SK-N-SH treated with all-trans-retinoic acid at 6 μM for 48 hours (cell line): ENCODE results near the gene ATL2.

Experiments used
- ATAC-seq: fragments of 200-7000 bp; cut with Tn5 transposase; 3 replicates; pipeline ENCODE4 v1.9.1; 2020; ENCODE audit warnings: mild to moderate bottlenecking, moderate library complexity
- ARNTL ChIP-seq: fragments of 450-650 bp; formaldehyde crosslinking; IDR thresholded peaks from 2 replicates; pipeline ENCODE4 v1.5.0; 2020; ENCODE audit warnings: low read depth, mild to moderate bottlenecking, moderate library complexity, borderline replicate concordance
- BACH2 ChIP-seq: fragments of 250-450 bp; sonication (Bioruptor Pico); IDR thresholded peaks from 2 replicates; pipeline ENCODE4 v1.9.0; 2021; ENCODE audit warnings: mild to moderate bottlenecking, borderline replicate concordance
- CSDC2 ChIP-seq: fragments of 250-450 bp; sonication (Bioruptor Pico); IDR thresholded peaks from 2 replicates; pipeline ENCODE4 v1.5.0; 2020; ENCODE audit warnings: mild to moderate bottlenecking, moderate library complexity
- GLIS3 ChIP-seq: fragments of 250-450 bp; sonication (Bioruptor Pico); IDR thresholded peaks from 2 replicates; pipeline ENCODE4 v1.5.0; 2020; ENCODE audit warnings: mild to moderate bottlenecking, moderate library complexity
- ISL1 ChIP-seq: fragments of 250-450 bp; sonication (Bioruptor Pico); IDR thresholded peaks from 2 replicates; pipeline ENCODE4 v2.1.2; 2022; ENCODE audit warnings: mild to moderate bottlenecking, moderate library complexity
- OSR1 ChIP-seq: fragments of 250-450 bp; sonication (Bioruptor Pico); IDR thresholded peaks from 2 replicates; pipeline ENCODE4 v1.8.0; 2022; ENCODE audit warnings: moderate library complexity, mild to moderate bottlenecking, inconsistent platforms
- PATZ1 ChIP-seq: fragments of 250-450 bp; sonication (Bioruptor Pico); IDR thresholded peaks from 2 replicates; pipeline ENCODE4 v1.8.0; 2020; ENCODE audit warnings: mild to moderate bottlenecking, moderate library complexity, borderline replicate concordance
- PPARA ChIP-seq: fragments of 250-450 bp; sonication (Bioruptor Pico); IDR thresholded peaks from 2 replicates; pipeline ENCODE4 v1.5.0; 2020; ENCODE audit warnings: mild to moderate bottlenecking, borderline replicate concordance
- RARB ChIP-seq: fragments of 250-450 bp; sonication (Bioruptor Pico); IDR thresholded peaks from 2 replicates; pipeline ENCODE4 v1.8.0; 2021; ENCODE audit warnings: mild to moderate bottlenecking, moderate library complexity
- SNAI2 ChIP-seq: fragments of 250-450 bp; sonication (Bioruptor Pico); IDR thresholded peaks from 2 replicates; pipeline ENCODE4 v1.5.0; 2020; ENCODE audit warnings: mild to moderate bottlenecking, moderate library complexity
- TCF4 ChIP-seq: fragments of 250-450 bp; sonication (Bioruptor Pico); IDR thresholded peaks from 2 replicates; pipeline ENCODE4 v1.8.0; 2021; ENCODE audit warnings: mild to moderate bottlenecking, moderate library complexity, borderline replicate concordance
- ZC3H10 ChIP-seq: fragments of 250-450 bp; sonication (Bioruptor Pico); IDR thresholded peaks from 2 replicates; pipeline ENCODE4 v1.5.1; 2021; ENCODE audit warnings: mild to moderate bottlenecking, moderate library complexity
- ZFP30 ChIP-seq: fragments of 450-650 bp; formaldehyde crosslinking; IDR thresholded peaks from 2 replicates; pipeline ENCODE4 v1.5.0; 2022; ENCODE audit warnings: mild to moderate bottlenecking, moderate library complexity
- ZNF565 ChIP-seq: fragments of 450-650 bp; formaldehyde crosslinking; conservative IDR thresholded peaks from 2 replicates; pipeline ENCODE4 v1.5.0; 2020; ENCODE audit warnings: low read depth, mild to moderate bottlenecking, moderate library complexity
- ZNF70 ChIP-seq: fragments of 450-650 bp; formaldehyde crosslinking; IDR thresholded peaks from 2 replicates; pipeline ENCODE4 v1.5.0; 2020; ENCODE audit warnings: mild to moderate bottlenecking, moderate library complexity
- ZNF8 ChIP-seq: fragments of 450-650 bp; formaldehyde crosslinking; IDR thresholded peaks from 2 replicates; pipeline ENCODE4 v1.5.0; 2020; ENCODE audit warnings: mild to moderate bottlenecking, moderate library complexity
- TF ChIP-seq, protein P1 (sequence below): fragments of 250-450 bp; sonication (Bioruptor Pico); IDR thresholded peaks from 2 replicates; pipeline ENCODE4 v1.5.1; 2020; ENCODE audit warnings: low read depth, mild to moderate bottlenecking, moderate library complexity
- TF ChIP-seq, protein P2 (sequence below): fragments of 250-450 bp; sonication (Bioruptor Pico); IDR thresholded peaks from 2 replicates; pipeline ENCODE4 v1.5.1; 2021; ENCODE audit warnings: mild to moderate bottlenecking, moderate library complexity

Gene ATL2

DNA sequence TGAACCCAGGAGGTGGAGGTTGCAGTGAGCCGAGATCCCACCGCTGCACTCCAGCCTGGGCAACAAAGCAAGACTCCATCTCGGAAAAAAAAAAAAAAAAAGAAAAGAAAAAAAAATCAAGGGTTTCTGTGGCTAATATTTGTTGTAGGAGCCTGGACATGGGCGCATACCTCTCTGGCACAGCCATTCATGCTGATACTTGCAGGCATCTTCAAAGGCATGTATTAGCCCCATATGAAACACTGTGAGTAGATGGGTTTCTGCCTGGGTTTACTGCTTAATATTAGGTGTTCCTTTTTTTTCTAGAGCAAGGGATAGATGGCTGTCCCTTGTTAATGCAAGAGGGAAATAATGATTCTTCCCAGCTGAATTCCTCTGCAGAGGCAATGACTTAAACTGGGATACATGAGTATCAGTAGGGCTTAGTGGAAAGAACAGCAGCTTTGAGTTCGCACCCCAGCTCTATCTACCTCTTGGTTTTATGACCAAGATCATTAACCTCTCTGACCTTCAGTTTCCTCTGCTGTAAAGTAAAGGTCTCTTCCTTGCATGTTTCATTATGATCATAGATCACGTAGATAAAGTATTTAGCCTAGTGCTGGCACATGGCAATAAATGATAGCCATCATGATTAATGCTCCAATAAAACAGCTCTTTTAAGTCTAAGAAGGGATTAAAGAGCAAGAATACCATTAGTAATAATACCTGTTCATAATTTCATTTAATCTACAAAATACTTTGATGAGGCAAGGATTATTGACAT, 4.5 kb upstream of the ATL2 start (continued):
- TF ChIP-seq PATZ1 (CRISPR knock-in tag): no peak
- no peak for TF ChIP-seq GLIS3 (CRISPR knock-in tag)
- TF ChIP-seq, protein P1, sequence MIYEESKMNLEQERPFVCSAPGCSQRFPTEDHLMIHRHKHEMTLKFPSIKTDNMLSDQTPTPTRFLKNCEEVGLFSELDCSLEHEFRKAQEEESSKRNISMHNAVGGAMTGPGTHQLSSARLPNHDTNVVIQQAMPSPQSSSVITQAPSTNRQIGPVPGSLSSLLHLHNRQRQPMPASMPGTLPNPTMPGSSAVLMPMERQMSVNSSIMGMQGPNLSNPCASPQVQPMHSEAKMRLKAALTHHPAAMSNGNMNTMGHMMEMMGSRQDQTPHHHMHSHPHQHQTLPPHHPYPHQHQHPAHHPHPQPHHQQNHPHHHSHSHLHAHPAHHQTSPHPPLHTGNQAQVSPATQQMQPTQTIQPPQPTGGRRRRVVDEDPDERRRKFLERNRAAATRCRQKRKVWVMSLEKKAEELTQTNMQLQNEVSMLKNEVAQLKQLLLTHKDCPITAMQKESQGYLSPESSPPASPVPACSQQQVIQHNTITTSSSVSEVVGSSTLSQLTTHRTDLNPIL (CRISPR knock-in tag): no peak
- TF ChIP-seq PPARA (CRISPR knock-in tag): no peak
- no peak for TF ChIP-seq TCF4 (CRISPR knock-in tag)
- TF ChIP-seq BACH2 (CRISPR knock-in tag): no peak
- no peak for TF ChIP-seq ARNTL (CRISPR knock-in tag)
- TF ChIP-seq ZC3H10 (CRISPR knock-in tag): no peak

DNA sequence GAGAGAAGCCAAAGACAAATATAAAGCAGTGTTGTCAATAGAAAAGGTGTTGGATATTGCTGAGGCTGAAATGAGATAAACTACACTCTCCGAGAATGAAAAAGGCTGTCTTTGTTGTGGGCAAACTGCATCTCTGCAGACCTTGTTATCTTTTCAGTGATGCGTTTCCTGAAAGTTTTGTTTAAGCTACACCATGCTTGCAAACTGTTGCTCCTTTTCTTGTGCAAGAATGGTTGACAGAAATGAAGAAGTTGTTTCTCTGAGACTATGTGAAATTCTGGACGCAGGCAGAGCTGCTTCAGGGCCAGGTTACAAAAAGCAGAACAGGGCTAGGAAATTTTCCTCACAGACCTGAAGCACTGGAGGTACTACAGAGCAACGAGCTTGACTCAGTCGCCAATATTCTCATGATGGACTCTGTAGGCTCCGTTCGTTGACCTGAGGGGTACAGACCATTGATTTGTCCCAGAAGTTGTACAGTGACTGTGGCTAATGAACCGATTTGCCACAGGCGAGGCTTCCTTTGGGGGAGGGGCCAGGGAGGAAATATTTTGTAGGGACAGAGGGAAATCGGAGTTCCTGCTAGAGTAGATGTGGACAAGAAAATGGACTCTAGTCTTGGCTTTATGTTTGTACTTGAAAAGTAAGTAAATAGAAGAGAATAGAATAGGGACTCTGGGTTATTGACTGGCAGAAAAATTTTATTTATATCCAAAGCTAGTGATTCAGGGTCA, 3.5 kb upstream of the ATL2 start:
- no peak for TF ChIP-seq ZNF565 (CRISPR knock-in tag)
- no peak for TF ChIP-seq OSR1 (CRISPR knock-in tag)
- no peak for TF ChIP-seq CSDC2 (CRISPR knock-in tag)
- TF ChIP-seq, protein P1 (CRISPR knock-in tag): no peak
- no peak for TF ChIP-seq ZNF8 (CRISPR knock-in tag)
- TF ChIP-seq RARB (CRISPR knock-in tag): no peak
- TF ChIP-seq, protein P2, sequence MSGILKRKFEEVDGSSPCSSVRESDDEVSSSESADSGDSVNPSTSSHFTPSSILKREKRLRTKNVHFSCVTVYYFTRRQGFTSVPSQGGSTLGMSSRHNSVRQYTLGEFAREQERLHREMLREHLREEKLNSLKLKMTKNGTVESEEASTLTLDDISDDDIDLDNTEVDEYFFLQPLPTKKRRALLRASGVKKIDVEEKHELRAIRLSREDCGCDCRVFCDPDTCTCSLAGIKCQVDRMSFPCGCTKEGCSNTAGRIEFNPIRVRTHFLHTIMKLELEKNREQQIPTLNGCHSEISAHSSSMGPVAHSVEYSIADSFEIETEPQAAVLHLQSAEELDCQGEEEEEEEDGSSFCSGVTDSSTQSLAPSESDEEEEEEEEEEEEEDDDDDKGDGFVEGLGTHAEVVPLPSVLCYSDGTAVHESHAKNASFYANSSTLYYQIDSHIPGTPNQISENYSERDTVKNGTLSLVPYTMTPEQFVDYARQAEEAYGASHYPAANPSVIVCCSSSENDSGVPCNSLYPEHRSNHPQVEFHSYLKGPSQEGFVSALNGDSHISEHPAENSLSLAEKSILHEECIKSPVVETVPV (CRISPR knock-in tag): no peak
- TF ChIP-seq ISL1: no peak
- TF ChIP-seq SNAI2 (CRISPR knock-in tag): no peak
- no peak for TF ChIP-seq ZFP30
- no peak for TF ChIP-seq ARNTL (CRISPR knock-in tag)
- ATAC-seq: no peak

- TF ChIP-seq PATZ1 (CRISPR knock-in tag) (no peak), CSDC2 (CRISPR knock-in tag) (0 out of 2 replicates have a peak, but pooled peaks have one; percentile 39), ZNF70 (CRISPR knock-in tag) (peak; percentile 25; the same call in 1 of the 2 replicates), SNAI2 (CRISPR knock-in tag) (0 out of 2 replicates have a peak, but pooled peaks have one; percentile 24), ZFP30 (0 out of 2 replicates have a peak, but pooled peaks have one; percentile 32), BACH2 (CRISPR knock-in tag) (no peak)
- peak; percentile 63 for ATAC-seq
Measured at GRCh38 chr2:38376346-38377049, 575 bp downstream of the ATL2 start.
